HG02571 (cell line): ENCODE results near the gene UGT3A1.

Source experiments
- ATAC-seq: cut with Tn5 transposase; IDR thresholded peaks from one replicate; pipeline ENCODE4 v1.9.1; 2021; ENCODE audit warnings: mild to moderate bottlenecking, moderate library complexity; ENCODE audit not compliant: unreplicated experiment

UGT3A1 gene

DNA sequence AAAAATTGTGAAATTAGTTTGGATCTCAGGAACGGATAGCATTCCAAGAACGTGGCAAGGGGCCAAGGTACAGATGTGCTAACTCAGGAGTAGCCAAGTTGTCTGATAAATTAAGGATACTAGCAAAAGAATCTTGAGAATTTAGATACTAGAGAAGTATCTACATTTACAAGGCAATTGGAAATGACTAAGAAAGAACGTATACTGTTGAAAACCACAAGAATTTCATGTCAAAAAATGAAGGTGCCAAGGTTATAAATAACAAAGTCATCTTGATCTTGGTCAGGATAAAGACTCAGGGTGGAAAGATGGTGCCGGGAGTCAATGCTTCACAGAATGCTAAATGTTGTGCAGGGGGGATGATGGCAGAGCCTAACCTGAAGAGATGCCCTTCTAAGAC, 72.0 kb downstream of the UGT3A1 start:
- ATAC-seq, result no peak

DNA sequence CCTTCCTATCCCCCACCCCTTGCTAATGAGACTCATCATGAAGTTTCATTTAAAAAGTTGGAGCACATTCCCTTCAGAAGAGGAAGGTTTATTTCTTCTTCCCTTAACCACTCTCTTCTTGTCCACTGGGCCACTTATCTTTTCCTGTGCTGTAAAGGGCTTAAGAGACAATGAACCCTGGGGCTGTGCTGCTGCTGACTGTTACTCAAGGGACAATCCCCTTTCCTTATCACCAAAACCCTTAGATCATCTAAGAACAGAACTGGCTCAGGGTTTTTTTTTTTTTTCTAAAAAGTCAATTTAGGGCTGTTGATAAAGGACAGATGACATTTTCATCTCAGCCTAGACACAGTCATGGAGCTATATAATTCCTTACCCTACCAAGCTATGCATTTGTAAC, 82.4 kb downstream of the UGT3A1 start:
- no peak for ATAC-seq

DNA sequence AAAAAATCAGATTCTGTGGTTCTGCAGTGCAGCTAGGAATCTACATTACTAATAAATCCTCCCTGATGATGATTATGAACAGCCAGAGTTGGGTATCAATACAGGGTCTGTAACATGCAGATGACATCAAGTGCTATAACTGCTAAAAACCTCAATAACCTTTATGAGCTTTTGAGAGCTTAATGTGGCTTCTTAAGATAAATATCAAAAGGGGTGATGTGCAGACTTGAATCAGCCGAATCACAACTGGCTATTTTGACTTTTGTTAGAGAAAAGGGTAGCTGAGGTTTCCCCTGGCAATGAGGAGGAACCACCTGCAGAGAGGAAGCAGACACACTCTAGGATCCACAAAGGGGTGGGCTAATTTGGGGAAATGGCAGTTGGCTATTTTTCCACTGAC, 83.0 kb downstream of the UGT3A1 start:
- no peak for ATAC-seq

GRCh38 chr5:35904443-35905132, 86.6 kb downstream of the UGT3A1 start:
- ATAC-seq, result peak; percentile 60

DNA sequence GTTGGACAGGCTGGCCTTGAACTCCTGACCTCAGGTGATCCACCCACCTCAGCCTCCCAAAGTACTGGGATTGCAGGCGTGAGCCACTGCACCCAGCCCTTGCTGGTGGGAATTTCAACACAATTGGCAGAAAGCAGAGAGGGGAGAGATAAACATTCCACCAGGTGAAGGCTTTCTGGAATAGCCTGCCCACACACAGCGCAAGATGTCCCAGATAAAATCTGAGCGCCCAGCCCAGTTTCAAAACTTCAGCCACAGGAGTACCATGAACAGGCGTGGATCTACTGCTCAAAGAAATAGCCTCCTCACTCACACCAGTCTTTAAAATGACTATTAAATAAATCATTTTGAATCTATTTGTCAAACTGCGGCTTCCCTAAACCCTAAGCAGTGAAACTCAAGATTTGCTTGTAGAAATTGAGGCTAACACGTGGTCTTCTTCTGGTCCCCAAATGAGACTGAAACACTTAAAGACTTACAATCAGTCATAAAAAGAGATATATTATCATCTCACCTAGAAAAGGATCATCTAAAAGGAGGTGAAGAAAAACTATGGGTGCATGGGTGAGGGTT, 87.5 kb downstream of the UGT3A1 start:
- ATAC-seq, result no peak

GRCh38 chr5:35902046-35902672, 89.0 kb downstream of the UGT3A1 start:
- peak; percentile 59 for ATAC-seq
